Common myeloid progenitor, CD34-positive (primary cell): Measurements from ENCODE around the gene VAMP1.
"Not testable (repeated sequence)": the region's sequence is repeated elsewhere in the genome, so short reads cannot be mapped to it uniquely, and the experiment has no call there.

Experiments used
- CTCF ChIA-PET: fragments of 350-600 bp; sonication (Branson Sonifier 250); formaldehyde crosslinking; loops from one replicate; lab custom pipeline; 2021; ENCODE audit warnings: antibody characterized with exemption; lab: Charles Lee
- POLR2A ChIA-PET: fragments of 350-600 bp; sonication (Branson Sonifier 250); formaldehyde crosslinking; loops from one replicate; lab custom pipeline; 2021; ENCODE audit warnings: antibody characterized with exemption; lab: Charles Lee
- DNase-seq, 3 donors: peaks; one replicate each; pipeline versions ENCODE4 v3.0.0 to v3.0.0-alpha.2; 2013
- H3K27ac ChIP-seq, 2 experiments: 1 replicate in 1 of 2; 2 replicates in 1 of 2; pipeline ENCODE4 v1.7.0; 2013; ENCODE audit warnings: inconsistent platforms in 2 of 2, low read length in 2 of 2, mild to moderate bottlenecking in 2 of 2, low read depth in 1 of 2, moderate library complexity in 1 of 2; ENCODE audit not compliant: severe bottlenecking in 2 of 2, insufficient read depth in 1 of 2, poor library complexity in 1 of 2
- H3K27me3 ChIP-seq, 5 experiments: replicated peaks in 2 of 5; 1 replicate in 3 of 5; 2 replicates in 2 of 5; pipeline versions ENCODE4 v1.6.1 to v1.7.0; 2013; ENCODE audit warnings: low read length in 4 of 5, mild to moderate bottlenecking in 2 of 5, moderate library complexity in 2 of 5, inconsistent platforms in 1 of 5; ENCODE audit not compliant: insufficient read depth in 5 of 5, control insufficient read depth in 4 of 5
- H3K36me3 ChIP-seq, 4 experiments: 1 replicate in 2 of 4; 2 replicates in 2 of 4; pipeline versions ENCODE4 v1.6.1 to v1.7.0; 2013; ENCODE audit warnings: low read length in 3 of 4, control low read depth in 1 of 4, mild to moderate bottlenecking in 1 of 4; ENCODE audit not compliant: control insufficient read depth in 4 of 4, insufficient read depth in 4 of 4
- H3K4me1 ChIP-seq, 4 experiments: 1 replicate in 3 of 4; 2 replicates in 1 of 4; pipeline versions ENCODE4 v1.6.1 to v1.7.1; 2013; ENCODE audit warnings: low read length in 3 of 4, mild to moderate bottlenecking in 3 of 4, control low read depth in 1 of 4, inconsistent platforms in 1 of 4, moderate library complexity in 1 of 4; ENCODE audit not compliant: control insufficient read depth in 4 of 4, insufficient read depth in 4 of 4; ENCODE audit errors: control extremely low read depth in 1 of 4
- H3K4me3 ChIP-seq, 7 experiments: 1 replicate in 4 of 7; 2 replicates in 3 of 7; pipeline versions ENCODE4 v1.5.1 to v1.7.0; 2013; ENCODE audit warnings: mild to moderate bottlenecking in 7 of 7, low read length in 6 of 7, moderate library complexity in 6 of 7, inconsistent platforms in 2 of 7, low read depth in 2 of 7, control low read depth in 1 of 7; ENCODE audit not compliant: insufficient read depth in 4 of 7, control insufficient read depth in 1 of 7; ENCODE audit errors: extremely low read depth in 1 of 7
- H3K9me3 ChIP-seq, 5 experiments: 1 replicate in 4 of 5; 2 replicates in 1 of 5; pipeline versions ENCODE4 v1.6.1 to v1.7.1; 2013; ENCODE audit warnings: low read length in 4 of 5, mild to moderate bottlenecking in 2 of 5, inconsistent platforms in 1 of 5, low read depth in 1 of 5, moderate library complexity in 1 of 5; ENCODE audit not compliant: control insufficient read depth in 4 of 5, insufficient read depth in 2 of 5; ENCODE audit errors: control extremely low read depth in 1 of 5
- WGBS: methylation state at CpG from one replicate; pipeline ENCODE4 v1.1.5; 2013; ENCODE audit not compliant: insufficient coverage; 5-methylcytosine and 5-hydroxymethylcytosine counted together

Gene VAMP1

GRCh38 chr12:6494968-6495367, 24.5 kb upstream of the VAMP1 start:
- peaks cover 21 to 30% (median 26%) of the 10 kb centered on the region in 4 experiments for H3K4me1 ChIP-seq
- no peaks in the 10 kb centered on the region for H3K9me3 ChIP-seq
- peak in 1 of 3 donors; percentile 0 for DNase-seq
- ChIA-PET POLR2A (interaction anchor here (0.5 to 0.9 kb wide), 2 partner anchors 35 to 118 kb away, joined by 3 to 5 read pairs; no protein-coding TSS in a partner anchor), CTCF (interaction anchor here (0.9 to 1.7 kb wide), 5 partner anchors 11 to 51 kb away, joined by 3 to 9 read pairs (median 5); no protein-coding TSS in a partner anchor)
- no peaks in the 10 kb centered on the region for H3K27me3 ChIP-seq
- no CpG with 5 or more reads among the region's 1 CpG for WGBS
- peak overlapping the region in 1 of 2 experiments; percentile 79 for H3K27ac ChIP-seq
- peak overlapping the region in 6 of 7 experiments; percentile 90 to 98 (median 95) for H3K4me3 ChIP-seq
- peaks cover 3 to 36% (median 17%) of the 10 kb centered on the region in 4 experiments for H3K36me3 ChIP-seq

GRCh38 chr12:6494258-6494743, 23.8 kb upstream of the VAMP1 start:
- Histone ChIP-seq H3K4me1 (peaks cover 21 to 30% (median 26%) of the 10 kb centered on the region in 4 experiments), H3K4me3 (peak overlapping the region; percentile 90 to 98 (median 95)), H3K27ac (peak overlapping the region; percentile 21 to 79), H3K36me3 (peaks cover 3 to 30% (median 14%) of the 10 kb centered on the region in 4 experiments), H3K27me3 (no peaks in the 10 kb centered on the region), H3K9me3 (no peaks in the 10 kb centered on the region)
- DNase-seq: no peak
- ChIA-PET CTCF (interaction anchor here (1.3 to 1.7 kb wide), 2 partner anchors 29 to 44 kb away, joined by 5 to 9 read pairs; no protein-coding TSS in a partner anchor), POLR2A (interaction anchor here (0.9 kb wide), 1 partner anchor 36 kb away, joined by 3 read pairs; no protein-coding TSS in a partner anchor)
- WGBS: 6% methylated on average over 8 of the region's 14 CpGs

- H3K4me1 ChIP-seq: peaks cover 21 to 30% (median 26%) of the 10 kb centered on the region in 4 experiments
- no peaks in the 10 kb centered on the region for H3K27me3 ChIP-seq
- peak within 1 kb of the TSS; percentile 90 to 98 (median 95) for H3K4me3 ChIP-seq
- H3K36me3 ChIP-seq: peaks cover 3 to 25% (median 11%) of the 10 kb centered on the region in 4 experiments
- POLR2A ChIA-PET: interaction anchor here (0.6 to 1.5 kb wide), 8 partner anchors 23 to 267 kb away, joined by 3 to 15 read pairs (median 3); partner anchors contain the start of genes GAPDH, VAMP1 and ZNF384
- peak; percentile 93 to 98 (median 97) for DNase-seq
- CTCF ChIA-PET: interaction anchor here (0.7 to 2.3 kb wide), 8 partner anchors 18 to 70 kb away, joined by 3 to 10 read pairs (median 3); partner anchors contain the start of gene VAMP1
- H3K9me3 ChIP-seq: no peaks in the 10 kb centered on the region
- 0% methylated on average over 36 of the region's 49 CpGs for WGBS
- peak within 1 kb of the TSS; percentile 93 to 94 for H3K27ac ChIP-seq
Measured at GRCh38 chr12:6493497-6494257, 23.2 kb upstream of the VAMP1 start, which contains the start of gene NCAPD2. Gene NCAPD2 (plus strand): TSS chr12:6494102. CDS start chr12:6495099, 997 bp downstream.

GRCh38 chr12:6492838-6493496, 22.5 kb upstream of the VAMP1 start, which contains the start of gene MRPL51:
Gene MRPL51 (minus strand): TSS chr12:6493262. CDS start chr12:6493136, 126 bp downstream.
- WGBS: 0% methylated on average over 31 of the region's 39 CpGs
- Histone ChIP-seq H3K27ac (peak within 1 kb of the TSS; percentile 93 to 94), H3K9me3 (no peaks in the 10 kb centered on the region), H3K36me3 (peaks cover 3 to 20% (median 9%) of the 10 kb centered on the region in 4 experiments), H3K4me1 (peaks cover 21 to 30% (median 26%) of the 10 kb centered on the region in 4 experiments), H3K4me3 (peak within 1 kb of the TSS; percentile 90 to 98 (median 95)), H3K27me3 (no peaks in the 10 kb centered on the region)
- CTCF ChIA-PET: interaction anchor here (0.7 to 2.3 kb wide), 8 partner anchors 19 to 69 kb away, joined by 3 to 10 read pairs (median 3); partner anchors contain the start of gene VAMP1
- POLR2A ChIA-PET: interaction anchor here (0.6 to 1.5 kb wide), 10 partner anchors 8 to 266 kb away, joined by 3 to 15 read pairs (median 4); partner anchors contain the start of genes GAPDH, VAMP1 and ZNF384
- peak; percentile 88 to 95 (median 93) for DNase-seq

- H3K27ac ChIP-seq, H3K9me3 ChIP-seq, POLR2A ChIA-PET, H3K36me3 ChIP-seq, DNase-seq, H3K27me3 ChIP-seq, H3K4me3 ChIP-seq: not testable (repeated sequence)
- WGBS: no CpG with 5 or more reads among the region's 1 CpG
- CTCF ChIA-PET: interaction anchor here (0.7 to 0.8 kb wide), 4 partner anchors 11 to 78 kb away, joined by 3 read pairs; partner anchors contain the start of gene NOP2
- H3K4me1 ChIP-seq: peaks cover 21 to 29% (median 25%) of the 10 kb centered on the region in 4 experiments
Measured at GRCh38 chr12:6490673-6491072, 20.2 kb upstream of the VAMP1 start.

- no peaks in the 10 kb centered on the region for H3K27me3 ChIP-seq
- WGBS: 86% methylated on average over 4 of the region's 4 CpGs
- no peak for DNase-seq
- no peak overlapping the region for H3K4me3 ChIP-seq
- ChIA-PET CTCF (no interaction called here), POLR2A (interaction anchor here (2.2 kb wide), 1 partner anchor 19 kb away, joined by 8 read pairs; the partner anchor contains the start of gene VAMP1)
- no peak overlapping the region for H3K27ac ChIP-seq
- H3K36me3 ChIP-seq: peaks cover 0 to 6% (median 2%) of the 10 kb centered on the region in 4 experiments
- no peaks in the 10 kb centered on the region for H3K9me3 ChIP-seq
- H3K4me1 ChIP-seq: peaks cover 10 to 16% (median 13%) of the 10 kb centered on the region in 4 experiments
Measured at GRCh38 chr12:6489449-6489848, 19.0 kb upstream of the VAMP1 start.
